ENCODE measurements around the gene DTWD2.
A peak's percentile ranks its signal among the peaks of the same experiment; 100 is the strongest.

Gene DTWD2

DNA sequence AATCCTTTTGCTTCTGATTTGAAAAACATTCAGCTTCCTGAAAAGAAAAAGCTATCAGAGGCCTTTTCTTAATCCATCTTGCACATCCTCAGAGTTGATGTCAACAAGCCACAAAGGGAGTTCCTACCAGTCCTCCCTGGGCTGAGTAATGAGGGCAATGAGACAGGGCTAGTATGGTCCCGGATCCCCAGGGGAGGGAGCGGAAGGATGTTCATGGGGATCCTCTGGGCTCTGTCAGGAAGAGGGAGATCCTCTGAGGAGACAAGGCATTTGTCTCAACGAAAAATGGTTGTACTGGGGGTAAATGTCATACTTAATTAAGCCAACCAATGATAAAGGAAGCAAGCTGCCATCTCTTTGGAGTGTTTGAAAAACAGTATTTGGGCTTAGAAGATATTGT, 195.3 kb downstream of the DTWD2 start:
- Histone ChIP-seq H3K4me3 (ENCODE audit: low read length) (no peak overlapping the region), H3K27me3 (ENCODE audit: control insufficient read depth, insufficient read depth, low read length) (no peaks in the 10 kb centered on the region), H3K9me3 (ENCODE audit: control insufficient read depth, insufficient read depth, low read length) (no peaks in the 10 kb centered on the region), H3K36me3 (ENCODE audit: control insufficient read depth, insufficient read depth, low read length) (no peaks in the 10 kb centered on the region), H3K4me1 (ENCODE audit: control insufficient read depth, insufficient read depth, low read length) (peaks cover 2% of the 10 kb centered on the region; the same call in 1 of the 2 replicates), H3K27ac (ENCODE audit: low read length) (no peak overlapping the region)
- WGBS (ENCODE audit: insufficient coverage, insufficient read length) = no CpG with 5 or more reads among the region's 3 CpGs
- DNase-seq (ENCODE audit: low read depth, low spot score) = no peak

DNA sequence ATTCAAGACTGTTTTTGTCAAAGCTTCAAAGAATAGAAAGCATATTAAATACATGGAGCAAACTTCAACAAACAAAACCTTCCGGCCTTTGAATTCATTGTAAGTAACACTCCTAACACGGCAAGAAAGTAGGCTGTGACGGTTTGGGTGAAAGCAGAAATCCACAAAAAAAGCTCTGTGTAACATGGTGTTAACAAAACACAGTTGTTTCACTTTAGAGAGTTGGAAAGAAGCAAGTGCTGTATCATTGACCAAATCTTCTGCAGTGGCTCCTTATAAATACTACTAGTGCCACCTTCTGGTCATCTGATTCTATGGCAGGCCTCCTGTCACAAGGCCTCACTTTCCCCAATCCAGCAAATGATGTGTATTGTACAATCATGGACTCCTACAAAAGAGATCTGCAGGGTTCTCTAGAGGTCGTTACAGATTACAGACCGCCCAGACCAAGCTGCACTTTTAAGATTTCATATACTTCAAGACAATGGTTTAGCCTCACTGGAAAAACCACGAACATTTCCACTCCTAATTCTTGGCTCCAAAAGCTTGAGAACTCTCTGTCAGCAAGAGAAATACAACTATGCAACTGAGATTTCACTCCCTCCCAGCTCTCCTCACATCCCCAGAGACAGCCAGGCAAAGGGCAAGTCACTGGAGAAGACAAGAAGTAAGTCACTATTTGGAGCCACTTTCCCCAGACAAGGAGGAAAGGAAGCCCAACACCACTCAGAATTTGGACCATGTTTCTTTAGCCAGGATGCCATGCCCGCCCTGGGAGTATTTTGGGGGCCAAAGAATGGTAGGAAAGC, 196.2 kb downstream of the DTWD2 start:
- Histone ChIP-seq H3K4me1 (ENCODE audit: control insufficient read depth, insufficient read depth, low read length) (peaks cover 2% of the 10 kb centered on the region; the same call in 1 of the 2 replicates), H3K4me3 (ENCODE audit: low read length) (no peak overlapping the region), H3K27me3 (ENCODE audit: control insufficient read depth, insufficient read depth, low read length) (no peaks in the 10 kb centered on the region), H3K27ac (ENCODE audit: low read length) (no peak overlapping the region), H3K36me3 (ENCODE audit: control insufficient read depth, insufficient read depth, low read length) (no peaks in the 10 kb centered on the region), H3K9me3 (ENCODE audit: control insufficient read depth, insufficient read depth, low read length) (no peaks in the 10 kb centered on the region)
- peak; percentile 18 for DNase-seq (ENCODE audit: low read depth, low spot score)
- WGBS (ENCODE audit: insufficient coverage, insufficient read length) = no CpG with 5 or more reads among the region's 7 CpGs

DNA sequence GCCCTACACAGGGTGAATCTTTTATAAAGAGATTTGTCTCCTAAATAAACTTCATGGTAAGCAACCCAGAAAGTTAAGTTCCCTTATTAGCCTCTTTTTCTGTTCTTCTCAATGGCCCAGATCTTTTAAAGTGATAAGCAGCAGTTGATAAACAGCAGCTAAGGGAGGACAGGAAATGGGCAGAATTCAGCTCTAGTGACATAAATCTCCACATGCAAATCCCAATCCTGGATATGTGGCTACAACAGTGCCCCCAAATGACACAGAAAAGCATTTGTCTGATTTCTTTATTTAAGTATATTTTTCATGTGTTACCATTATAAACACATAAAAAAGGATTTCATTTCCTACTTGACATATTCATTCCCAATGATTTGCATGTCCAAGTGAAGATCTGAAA, 199.0 kb downstream of the DTWD2 start:
- Histone ChIP-seq H3K27ac (ENCODE audit: low read length) (no peak overlapping the region), H3K27me3 (ENCODE audit: control insufficient read depth, insufficient read depth, low read length) (no peaks in the 10 kb centered on the region), H3K9me3 (ENCODE audit: control insufficient read depth, insufficient read depth, low read length) (no peaks in the 10 kb centered on the region), H3K36me3 (ENCODE audit: control insufficient read depth, insufficient read depth, low read length) (no peaks in the 10 kb centered on the region), H3K4me3 (ENCODE audit: low read length) (no peak overlapping the region), H3K4me1 (ENCODE audit: control insufficient read depth, insufficient read depth, low read length) (no peaks in the 10 kb centered on the region)
- DNase-seq (ENCODE audit: low read depth, low spot score) = no peak

DNA sequence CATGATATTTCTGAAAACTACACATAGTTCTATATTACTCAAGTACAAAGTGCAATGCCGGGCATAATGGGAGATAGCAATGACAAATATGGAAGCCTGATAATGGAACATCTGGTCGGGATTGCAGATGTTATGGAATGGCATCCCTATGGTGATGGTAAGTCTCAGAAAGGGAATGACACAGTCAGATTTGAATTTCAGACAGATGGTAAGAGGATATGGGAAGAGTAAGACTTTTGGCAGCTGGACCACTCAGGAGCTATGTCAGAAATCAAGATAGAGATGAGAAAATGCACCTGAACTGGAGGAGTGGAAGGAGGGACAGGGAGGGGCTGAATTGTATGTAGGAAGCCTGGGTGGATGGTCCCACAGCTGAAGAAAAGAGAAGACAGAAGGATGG, 200.0 kb downstream of the DTWD2 start:
- no peaks in the 10 kb centered on the region for H3K27me3 ChIP-seq (ENCODE audit: control insufficient read depth, insufficient read depth, low read length)
- H3K9me3 ChIP-seq (ENCODE audit: control insufficient read depth, insufficient read depth, low read length) = no peaks in the 10 kb centered on the region
- no CpG with 5 or more reads among the region's 2 CpGs for WGBS (ENCODE audit: insufficient coverage, insufficient read length)
- H3K36me3 ChIP-seq (ENCODE audit: control insufficient read depth, insufficient read depth, low read length) = no peaks in the 10 kb centered on the region
- no peak overlapping the region for H3K4me3 ChIP-seq (ENCODE audit: low read length)
- no peak overlapping the region for H3K27ac ChIP-seq (ENCODE audit: low read length)
- DNase-seq (ENCODE audit: low read depth, low spot score) = no peak
- H3K4me1 ChIP-seq (ENCODE audit: control insufficient read depth, insufficient read depth, low read length) = no peaks in the 10 kb centered on the region

Measured in iPS DF 6.9 (cell line).